ENCODE measurements around the gene SCN2A.

DNA sequence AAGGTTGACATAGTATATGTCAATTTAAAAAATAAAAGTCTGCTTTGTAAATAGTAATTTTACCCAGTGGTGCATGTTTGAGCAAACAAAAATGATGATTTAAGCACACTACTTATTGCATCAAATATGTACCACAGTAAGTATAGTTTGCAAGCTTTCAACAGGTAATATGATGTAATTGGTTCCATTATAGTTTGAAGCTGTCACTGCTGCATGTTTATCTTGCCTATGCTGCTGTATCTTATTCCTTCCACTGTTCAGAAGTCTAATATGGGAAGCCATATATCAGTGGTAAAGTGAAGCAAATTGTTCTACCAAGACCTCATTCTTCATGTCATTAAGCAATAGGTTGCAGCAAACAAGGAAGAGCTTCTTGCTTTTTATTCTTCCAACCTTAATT lies 151.7 kb downstream of the SCN2A start:
- TF ChIP-seq, protein P1, sequence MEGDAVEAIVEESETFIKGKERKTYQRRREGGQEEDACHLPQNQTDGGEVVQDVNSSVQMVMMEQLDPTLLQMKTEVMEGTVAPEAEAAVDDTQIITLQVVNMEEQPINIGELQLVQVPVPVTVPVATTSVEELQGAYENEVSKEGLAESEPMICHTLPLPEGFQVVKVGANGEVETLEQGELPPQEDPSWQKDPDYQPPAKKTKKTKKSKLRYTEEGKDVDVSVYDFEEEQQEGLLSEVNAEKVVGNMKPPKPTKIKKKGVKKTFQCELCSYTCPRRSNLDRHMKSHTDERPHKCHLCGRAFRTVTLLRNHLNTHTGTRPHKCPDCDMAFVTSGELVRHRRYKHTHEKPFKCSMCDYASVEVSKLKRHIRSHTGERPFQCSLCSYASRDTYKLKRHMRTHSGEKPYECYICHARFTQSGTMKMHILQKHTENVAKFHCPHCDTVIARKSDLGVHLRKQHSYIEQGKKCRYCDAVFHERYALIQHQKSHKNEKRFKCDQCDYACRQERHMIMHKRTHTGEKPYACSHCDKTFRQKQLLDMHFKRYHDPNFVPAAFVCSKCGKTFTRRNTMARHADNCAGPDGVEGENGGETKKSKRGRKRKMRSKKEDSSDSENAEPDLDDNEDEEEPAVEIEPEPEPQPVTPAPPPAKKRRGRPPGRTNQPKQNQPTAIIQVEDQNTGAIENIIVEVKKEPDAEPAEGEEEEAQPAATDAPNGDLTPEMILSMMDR (IDR thresholded peaks at IDR 0.05; ENCODE audit: low read length), result no peak
- TF ChIP-seq EZH2 (IDR thresholded peaks at IDR 0.05; ENCODE audit: borderline replicate concordance, low read length), result no peak

Measured in OCI-LY1 (cell line).